GM12878 (cell line): ENCODE results near the gene ATF6. TPM values are rescaled to one million over a fixed set of nuclear protein-coding genes. Genes with fewer than 3 reads are reported as not detected.

Experiments
- ASH2L ChIP-seq: fragments of 300-600, 200-600 bp; sonication (generic); IDR thresholded peaks from 2 replicates; pipeline ENCODE4 v1.6.1; 2017; ENCODE audit warnings: low read depth, mild to moderate bottlenecking, borderline replicate concordance
- ATF2 ChIP-seq: IDR thresholded peaks from 2 replicates; pipeline ENCODE4 v1.6.1; 2012; ENCODE audit warnings: low read length, inconsistent platforms
- BHLHE40 ChIP-seq, 2 experiments: fragments of 450-650 bp in 1 of 2; IDR thresholded peaks; 2 replicates each; pipeline ENCODE4 v1.6.1; 2011 to 2017; ENCODE audit warnings: low read depth in 2 of 2, borderline replicate concordance in 1 of 2, improper control_type of control experiment in 1 of 2, low read length in 1 of 2, mild to moderate bottlenecking in 1 of 2
- BMI1 ChIP-seq: fragments of 450-650 bp; IDR thresholded peaks from 2 replicates; pipeline ENCODE4 v1.6.1; 2016; ENCODE audit warnings: mild to moderate bottlenecking, moderate library complexity, borderline replicate concordance
- E4F1 ChIP-seq: fragments of 450-650 bp; IDR thresholded peaks from 2 replicates; pipeline ENCODE4 v1.6.1; 2018; ENCODE audit warnings: borderline replicate concordance, mild to moderate bottlenecking; ENCODE audit not compliant: partially characterized antibody
- ESRRA ChIP-seq: IDR thresholded peaks from 2 replicates; pipeline ENCODE4 v1.6.1; 2012; ENCODE audit warnings: mild to moderate bottlenecking, low read length, improper control_type of control experiment
- IKZF1 ChIP-seq: fragments of 450-650 bp; conservative IDR thresholded peaks from 2 replicates; pipeline ENCODE4 v1.6.1; 2017; ENCODE audit warnings: antibody characterized with exemption, mild to moderate bottlenecking
- IRF3 ChIP-seq: fragments of 450-650 bp; IDR thresholded peaks from 2 replicates; pipeline ENCODE4 v1.6.1; 2014; ENCODE audit warnings: mild to moderate bottlenecking
- KAT2A ChIP-seq: conservative IDR thresholded peaks from 2 replicates; pipeline ENCODE4 v1.6.1; 2011; ENCODE audit warnings: low read depth, low read length; ENCODE audit not compliant: control insufficient read depth
- MEF2A ChIP-seq: IDR thresholded peaks from 2 replicates; pipeline ENCODE4 v1.6.1; 2011; ENCODE audit warnings: low read depth, mild to moderate bottlenecking, low read length, moderate library complexity; ENCODE audit not compliant: insufficient read depth
- NBN ChIP-seq: fragments of 450-650 bp; IDR thresholded peaks from 2 replicates; pipeline ENCODE4 v1.6.1; 2016
- NFYB ChIP-seq: IDR thresholded peaks from 2 replicates; pipeline ENCODE4 v1.6.1; 2011; ENCODE audit warnings: low read depth, mild to moderate bottlenecking, low read length, improper control_type of control experiment, moderate library complexity; ENCODE audit not compliant: insufficient read depth
- POLR2A ChIP-seq: IDR thresholded peaks from 2 replicates; pipeline ENCODE4 v1.6.1; 2011; ENCODE audit warnings: low read depth, mild to moderate bottlenecking, low read length
- RB1 ChIP-seq: fragments of 450-650 bp; formaldehyde crosslinking; IDR thresholded peaks from 2 replicates; pipeline ENCODE4 v1.6.1; 2017; ENCODE audit warnings: mild to moderate bottlenecking, borderline replicate concordance
- SMAD1 ChIP-seq: fragments of 450-650 bp; IDR thresholded peaks from 2 replicates; pipeline ENCODE4 v1.6.1; 2018; ENCODE audit warnings: mild to moderate bottlenecking, low read depth; ENCODE audit not compliant: partially characterized antibody
- SPI1 ChIP-seq: IDR thresholded peaks from 2 replicates; pipeline ENCODE4 v1.6.1; 2011; ENCODE audit warnings: low read depth, mild to moderate bottlenecking, low read length, moderate library complexity, borderline replicate concordance; ENCODE audit not compliant: insufficient read depth
- TCF12 ChIP-seq: IDR thresholded peaks from 2 replicates; pipeline ENCODE4 v1.6.1; 2011; ENCODE audit warnings: low read depth, mild to moderate bottlenecking, low read length
- USF2 ChIP-seq: IDR thresholded peaks from 2 replicates; pipeline ENCODE4 v1.6.1; 2011; ENCODE audit warnings: low read depth, low read length, improper control_type of control experiment, borderline replicate concordance
- ZNF207 ChIP-seq: fragments of 450-650 bp; IDR thresholded peaks from 2 replicates; pipeline ENCODE4 v1.6.1; 2014; ENCODE audit warnings: antibody characterized with exemption, mild to moderate bottlenecking, borderline replicate concordance
- ZNF384 ChIP-seq: IDR thresholded peaks from 2 replicates; pipeline ENCODE4 v1.6.1; 2012; ENCODE audit warnings: low read depth, mild to moderate bottlenecking, low read length, improper control_type of control experiment, borderline replicate concordance
- ZNF622 ChIP-seq: fragments of 450-650 bp; IDR thresholded peaks from 2 replicates; pipeline ENCODE4 v1.6.1; 2017; ENCODE audit warnings: mild to moderate bottlenecking, inconsistent platforms
- polyA plus RNA-seq, 11 experiments: library from polyadenylated mRNA; depleted of rRNA in 4 of 11; unstranded in 6 of 11; stranded (reverse) in 5 of 11; fragments of >200 nt; fragmentation: Nextera tagmentation in 4 of 11; fragmentation: Illumina TruSeq in 1 of 11; extraction: Ambion mirVana in 4 of 11; extraction: Trizol in 1 of 11; gene quantifications; 1 replicate in 1 of 11; 2 replicates in 10 of 11; pipeline versions ENCODE4 v1.2.1 to v1.2.3, GENCODE V29; 2011 to 2016; ENCODE audit warnings: inconsistent platforms in 2 of 11, missing spikeins in 2 of 11, low read depth in 1 of 11
- total RNA-seq, 4 experiments: library from RNA; depleted of rRNA in 3 of 4; stranded (reverse); fragments of >200 nt in 3 of 4; fragmentation: Illumina TruSeq in 1 of 4; extraction: Trizol in 1 of 4; gene quantifications; 2 replicates each; pipeline versions ENCODE4 v1.2.1 to v1.2.3, GENCODE V29; 2013 to 2021

ATF6 gene
- total and polyA plus RNA-seq, 10 of the 15 experiments (the other 5 are each of a cell fraction or from before 2014, with no cell fraction given) = 7.8 to 24.3 (median 14.7) TPM

- TF ChIP-seq POLR2A (peak; percentile 70), SPI1 (no peak; the same call in 1 of the 2 replicates), MEF2A (no peak), ESRRA (no peak), ATF2 (peak; percentile 62), BMI1 (no peak), ZNF207 (peak; percentile 94; the same call in 1 of the 2 replicates), KAT2A (no peak), SMAD1 (peak; percentile 31), ZNF384 (no peak), NBN (peak; percentile 93), IRF3 (0 out of 2 replicates have a peak, but pooled peaks have one; percentile 17), RB1 (peak; percentile 64; the same call in 1 of the 2 replicates), ASH2L (peak; percentile 83; the same call in 1 of the 2 replicates), TCF12 (0 out of 2 replicates have a peak, but pooled peaks have one; percentile 61), E4F1 (peak; percentile 64), IKZF1 (peak; percentile 95), ZNF622 (no peak), BHLHE40 (IDR thresholded peaks at IDR 0.05; ENCODE audit: borderline replicate concordance in 1 of 2, low read depth in 2 of 2, low read length in 1 of 2) (peak; percentile 77 to 82), NFYB (no peak), USF2 (no peak)
Measured at GRCh38 chr1:161766102-161766981, at the start of gene ATF6 (continued).
